ENCODE results near the gene PRSS12.
"Not testable (repeated sequence)": the region's sequence is repeated elsewhere in the genome, so short reads cannot be mapped to it uniquely, and the experiment has no call there.

Gene PRSS12

GRCh38 chr4:118313098-118313497 is 39.7 kb downstream of the PRSS12 start:
- Mint-ChIP-seq H3K27ac (no peak overlapping the region), H3K27me3 (no peaks in the 10 kb centered on the region), H3K9me3 (no peaks in the 10 kb centered on the region), H3K4me1 (no peaks in the 10 kb centered on the region), H3K4me3 (no peak overlapping the region)
- no peak for ATAC-seq
- DNase-seq: no peak

- Mint-ChIP-seq H3K9me3 (no peaks in the 10 kb centered on the region), H3K4me3 (no peak overlapping the region)
- DNase-seq: no peak
These were observed 44.3 kb downstream of the PRSS12 start for GRCh38 chr4:118308306-118309030.

DNA sequence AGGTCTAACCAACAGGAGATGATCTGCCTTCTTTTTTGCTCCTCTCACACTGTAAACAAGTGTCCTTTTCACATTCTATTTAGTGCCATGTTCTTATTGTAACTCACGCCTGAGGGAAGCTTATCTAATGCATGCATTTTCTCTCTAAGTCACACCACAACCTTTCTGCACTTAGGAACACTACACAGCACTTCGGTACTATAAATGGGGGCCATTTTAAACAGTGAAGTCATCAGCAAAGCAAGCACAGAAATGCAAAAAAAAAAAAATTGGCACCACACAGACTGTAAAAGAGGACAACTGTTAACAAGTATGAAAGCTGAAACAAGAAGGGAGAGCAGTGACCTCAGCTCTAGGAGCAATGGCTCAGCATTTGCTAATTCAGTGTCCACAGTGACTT is 45.2 kb downstream of the PRSS12 start:
- H3K9me3 Mint-ChIP-seq: no peaks in the 10 kb centered on the region
- ATAC-seq (no peak), DNase-seq (no peak)
- H3K4me3 Mint-ChIP-seq: no peak overlapping the region
- H3K27me3 Mint-ChIP-seq: peaks cover 7% of the 10 kb centered on the region
- no peaks in the 10 kb centered on the region for H3K4me1 Mint-ChIP-seq
- H3K27ac Mint-ChIP-seq: no peak overlapping the region

More at GRCh38 chr4:118308306-118309030, 44.3 kb downstream of the PRSS12 start:
- peaks cover 7% of the 10 kb centered on the region for H3K27me3 Mint-ChIP-seq
- H3K27ac Mint-ChIP-seq: no peak overlapping the region
- no peak for ATAC-seq
- no peaks in the 10 kb centered on the region for H3K4me1 Mint-ChIP-seq

DNA sequence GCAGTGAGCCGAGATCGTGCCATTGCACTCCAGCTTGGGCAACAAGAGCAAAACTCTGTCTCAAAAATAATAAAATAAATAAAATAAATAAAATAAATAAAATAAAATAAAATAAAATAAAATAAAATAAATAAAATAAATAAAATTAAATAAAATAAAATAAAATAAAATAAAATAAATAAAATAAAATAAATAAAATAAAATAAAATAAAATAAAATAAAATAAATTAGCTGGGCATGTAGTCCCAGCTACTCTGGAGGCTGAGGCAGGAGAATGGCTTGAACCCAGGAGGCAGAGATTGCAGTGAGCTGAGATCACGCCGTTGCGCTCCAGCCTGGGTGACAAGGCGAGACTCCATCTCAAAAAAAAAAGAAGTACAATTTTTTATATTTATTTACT is 53.2 kb downstream of the PRSS12 start:
- ATAC-seq, H3K27me3 Mint-ChIP-seq, H3K9me3 Mint-ChIP-seq, H3K27ac Mint-ChIP-seq, DNase-seq, H3K4me1 Mint-ChIP-seq, H3K4me3 Mint-ChIP-seq: not testable (repeated sequence)

GRCh38 chr4:118296729-118297128 is 56.1 kb downstream of the PRSS12 start:
- H3K4me1 Mint-ChIP-seq: no peaks in the 10 kb centered on the region

GRCh38 chr4:118290951-118291350 is 61.9 kb downstream of the PRSS12 start:
- ATAC-seq: no peak
- no peak for DNase-seq
- Mint-ChIP-seq H3K27me3 (no peaks in the 10 kb centered on the region), H3K9me3 (no peaks in the 10 kb centered on the region), H3K27ac (no peak overlapping the region), H3K4me1 (peaks cover 8% of the 10 kb centered on the region), H3K4me3 (no peak overlapping the region)

More at GRCh38 chr4:118296729-118297128, 56.1 kb downstream of the PRSS12 start:
- Mint-ChIP-seq H3K27ac (no peak overlapping the region), H3K27me3 (no peaks in the 10 kb centered on the region), H3K9me3 (no peaks in the 10 kb centered on the region), H3K4me3 (no peak overlapping the region)
- no peak for DNase-seq
- no peak for ATAC-seq

GRCh38 chr4:118289794-118290193 is 63.0 kb downstream of the PRSS12 start:
- no peak for DNase-seq
- Mint-ChIP-seq H3K27ac (peak overlapping the region in 1 of 2 donors; percentile 21), H3K4me3 (no peak overlapping the region), H3K27me3 (no peaks in the 10 kb centered on the region), H3K4me1 (peaks cover 8% of the 10 kb centered on the region), H3K9me3 (no peaks in the 10 kb centered on the region)
- ATAC-seq: no peak

DNA sequence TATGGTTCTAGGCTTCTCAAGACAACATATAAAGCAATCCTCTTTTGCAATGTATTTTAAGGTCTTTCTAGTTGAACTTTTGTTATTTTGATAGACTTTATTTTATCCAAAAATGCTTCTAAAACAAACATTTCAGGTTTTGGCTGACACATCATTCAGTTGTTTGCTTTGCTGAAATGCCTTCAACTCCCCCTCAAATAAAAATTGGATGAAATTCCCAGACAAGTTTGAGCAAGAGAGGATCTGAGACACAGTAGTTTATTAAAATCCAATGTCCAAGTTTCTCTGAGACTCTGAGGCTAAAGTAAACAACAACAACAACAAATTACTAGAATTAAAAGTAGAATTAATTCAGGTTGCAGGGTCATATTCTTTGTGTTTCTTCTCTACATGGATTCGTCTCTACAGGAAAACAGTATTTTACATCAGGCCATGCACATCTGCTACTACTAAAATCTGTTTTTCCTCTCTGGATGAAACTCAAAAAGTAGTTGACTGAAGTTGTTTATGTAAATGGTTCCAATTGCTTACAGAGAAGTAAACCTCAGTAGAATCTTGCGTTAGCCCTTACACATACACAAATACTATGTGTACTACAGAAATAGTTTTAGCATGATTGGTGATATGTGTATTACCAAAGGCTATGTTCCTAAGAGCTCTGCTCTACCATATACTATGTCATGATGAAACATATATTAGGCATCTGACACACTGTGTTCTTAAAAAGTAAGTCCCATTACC is 64.9 kb downstream of the PRSS12 start:
- Mint-ChIP-seq H3K4me3 (no peak overlapping the region), H3K27me3 (no peaks in the 10 kb centered on the region), H3K27ac (no peak overlapping the region), H3K4me1 (peaks cover 8% of the 10 kb centered on the region), H3K9me3 (no peaks in the 10 kb centered on the region)
- no peak for ATAC-seq
- no peak for DNase-seq

DNA sequence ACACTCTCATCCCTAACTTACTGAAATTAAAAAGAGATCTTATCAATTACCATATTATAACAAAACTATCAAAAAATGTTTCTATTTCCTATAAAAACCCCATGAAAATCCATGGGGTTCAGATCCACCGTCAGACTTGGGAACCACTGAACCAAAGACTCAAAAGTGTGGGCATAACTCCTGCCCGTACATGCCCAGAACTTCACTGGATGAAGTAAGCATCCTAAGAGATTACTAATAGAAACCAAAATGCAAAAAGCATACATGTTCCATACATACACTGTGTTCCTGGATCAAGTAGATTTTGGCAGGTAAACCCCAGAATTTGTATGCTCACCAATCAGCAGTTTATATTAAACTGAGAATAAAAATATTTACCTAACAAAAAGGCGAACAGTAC is 66.1 kb downstream of the PRSS12 start:
- no peak for ATAC-seq
- Mint-ChIP-seq H3K27ac (no peak overlapping the region), H3K27me3 (no peaks in the 10 kb centered on the region), H3K4me1 (peaks cover 8% of the 10 kb centered on the region), H3K9me3 (no peaks in the 10 kb centered on the region), H3K4me3 (no peak overlapping the region)
- DNase-seq: no peak

- no peaks in the 10 kb centered on the region for H3K9me3 Mint-ChIP-seq
- H3K27me3 Mint-ChIP-seq: no peaks in the 10 kb centered on the region
- DNase-seq (no peak), ATAC-seq (no peak)
- no peak overlapping the region for H3K27ac Mint-ChIP-seq
- peaks cover 6% of the 10 kb centered on the region for H3K4me1 Mint-ChIP-seq
- no peak overlapping the region for H3K4me3 Mint-ChIP-seq
These were observed 66.9 kb downstream of the PRSS12 start for GRCh38 chr4:118285931-118286330.

DNA sequence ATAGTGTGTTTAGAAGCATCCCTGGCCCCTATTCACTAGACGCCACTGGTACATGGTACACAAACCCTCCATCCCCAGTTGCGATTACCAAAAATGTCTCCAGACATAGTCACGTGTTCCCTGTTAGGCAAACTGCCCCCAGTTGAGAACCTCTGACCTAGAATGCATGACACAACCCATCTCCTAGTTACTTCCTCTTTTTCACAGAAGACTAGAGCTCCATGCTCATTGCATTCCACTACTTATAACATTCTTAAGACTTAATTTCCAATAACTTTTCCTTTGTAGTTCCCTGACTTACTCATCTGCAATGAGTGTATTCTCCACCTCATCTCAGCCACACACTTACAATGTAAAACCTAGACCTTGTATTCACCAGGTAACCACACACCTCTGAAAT is 68.6 kb downstream of the PRSS12 start:
- Mint-ChIP-seq H3K27me3 (no peaks in the 10 kb centered on the region), H3K4me3 (no peak overlapping the region), H3K27ac (no peak overlapping the region), H3K4me1 (peaks cover 9% of the 10 kb centered on the region), H3K9me3 (no peaks in the 10 kb centered on the region)
- ATAC-seq (no peak), DNase-seq (no peak)

DNA sequence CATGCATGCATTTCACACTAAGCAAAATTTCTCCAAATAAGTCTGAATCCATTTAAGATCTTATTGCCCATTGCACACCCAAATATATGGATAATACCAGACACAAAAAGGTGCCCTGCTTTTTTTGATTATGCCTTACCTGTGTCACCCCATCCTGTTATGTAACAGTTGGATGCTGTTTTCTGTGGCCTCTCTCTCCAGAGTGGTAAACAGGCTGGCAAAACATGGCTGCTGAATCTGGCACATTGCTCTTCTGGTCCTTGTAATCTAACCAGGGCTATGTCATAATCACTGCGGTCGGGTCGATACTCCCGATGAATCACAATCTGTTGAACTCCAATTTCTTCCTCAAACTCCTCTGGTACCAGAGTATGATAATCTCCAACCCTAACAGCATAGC is 70.1 kb downstream of the PRSS12 start:
- H3K27me3 Mint-ChIP-seq: no peaks in the 10 kb centered on the region
- DNase-seq: no peak
- no peak overlapping the region for H3K4me3 Mint-ChIP-seq
- no peaks in the 10 kb centered on the region for H3K9me3 Mint-ChIP-seq
- no peak for ATAC-seq
- peaks cover 16% of the 10 kb centered on the region for H3K4me1 Mint-ChIP-seq
- no peak overlapping the region for H3K27ac Mint-ChIP-seq

DNA sequence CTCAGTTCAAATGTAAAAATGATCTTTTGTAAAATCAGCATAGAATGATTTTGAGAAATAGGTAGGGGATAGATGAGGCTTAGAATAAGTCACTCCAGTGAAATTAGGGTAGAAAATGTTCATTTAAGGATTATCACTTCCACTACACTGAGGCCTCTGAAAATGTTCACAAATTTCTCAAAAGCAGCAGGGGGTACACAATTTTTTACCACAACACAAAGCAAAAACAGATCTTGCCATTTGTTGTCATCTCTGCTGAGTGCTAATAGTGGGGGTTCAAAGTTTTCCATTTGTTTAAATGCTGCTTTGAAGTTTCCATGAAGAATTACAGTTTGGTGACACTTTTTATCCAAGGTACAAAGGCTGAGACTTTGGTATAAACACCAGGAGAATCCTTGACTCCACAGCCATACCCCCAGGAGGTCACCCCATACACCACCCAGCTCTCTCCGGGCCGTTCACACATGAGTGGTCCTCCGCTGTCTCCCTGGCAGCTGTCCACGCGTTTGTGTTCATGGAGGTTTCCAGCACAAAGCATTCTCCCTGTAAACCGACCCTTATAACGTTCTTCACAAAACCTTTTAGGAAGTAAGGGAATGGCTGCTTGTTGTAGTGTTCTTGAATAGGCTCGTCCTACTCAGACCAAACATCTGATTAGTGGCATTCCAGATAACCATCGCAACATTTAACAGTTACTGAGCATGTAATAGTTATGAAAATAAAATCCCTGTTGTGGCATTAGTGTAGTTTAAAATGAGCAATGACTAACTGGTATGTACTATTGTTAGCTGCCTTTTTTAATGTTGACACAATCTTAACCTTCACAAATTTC is 71.0 kb downstream of the PRSS12 start:
- ATAC-seq (no peak), DNase-seq (no peak)
- Mint-ChIP-seq H3K4me3 (peak overlapping the region; percentile 11 to 91), H3K27ac (peak overlapping the region in 1 of 2 donors; percentile 72), H3K27me3 (no peaks in the 10 kb centered on the region), H3K4me1 (peaks cover 24% of the 10 kb centered on the region), H3K9me3 (no peaks in the 10 kb centered on the region)

- H3K27me3 Mint-ChIP-seq: no peaks in the 10 kb centered on the region
- H3K4me3 Mint-ChIP-seq: peak overlapping the region; percentile 58 to 91
- H3K9me3 Mint-ChIP-seq: no peaks in the 10 kb centered on the region
- ATAC-seq (no peak), DNase-seq (peak in 1 of 2 donors; percentile 28)
- H3K4me1 Mint-ChIP-seq: peaks cover 24% of the 10 kb centered on the region
- H3K27ac Mint-ChIP-seq: no peak overlapping the region
These were observed 72.1 kb downstream of the PRSS12 start for GRCh38 chr4:118280501-118281218.

DNA sequence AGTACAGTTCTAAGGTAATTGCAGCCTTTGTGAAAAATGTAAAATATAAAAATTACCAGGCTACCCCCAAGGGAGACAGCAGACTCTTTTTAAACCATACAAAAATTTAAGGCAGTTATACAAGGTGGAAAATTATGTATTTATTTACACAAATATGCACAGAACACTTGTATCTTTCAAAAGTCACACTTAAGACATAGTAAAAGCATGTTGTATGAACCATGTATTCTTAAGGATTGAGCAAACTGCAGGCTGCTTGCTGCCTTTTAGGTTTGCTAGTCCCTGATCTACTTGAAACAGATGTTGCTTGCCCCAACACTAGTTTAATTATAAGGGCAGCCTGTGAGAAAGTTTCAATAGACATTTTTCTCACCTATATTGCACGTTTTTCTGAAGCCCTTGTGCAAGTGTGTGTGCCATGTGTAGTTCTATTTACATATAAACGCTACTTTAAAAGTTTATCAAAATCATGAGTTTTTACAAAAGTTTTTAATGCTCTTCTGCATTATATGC is 72.8 kb downstream of the PRSS12 start:
- H3K27ac Mint-ChIP-seq: peak overlapping the region; percentile 99
- ATAC-seq: no peak
- H3K9me3 Mint-ChIP-seq: no peaks in the 10 kb centered on the region
- no peaks in the 10 kb centered on the region for H3K27me3 Mint-ChIP-seq
- DNase-seq: no peak
- H3K4me3 Mint-ChIP-seq: peak overlapping the region; percentile 90 to 91
- peaks cover 29% of the 10 kb centered on the region for H3K4me1 Mint-ChIP-seq
